ENCODE data around the gene PHF21A. TPM values are rescaled to one million over a fixed set of nuclear protein-coding genes. Genes with fewer than 3 reads are reported as not detected.

The PHF21A gene
- polyA plus RNA-seq, 1 donor (not counting 4 experiments of a cell fraction or from before 2014, with no cell fraction given) = 16.1 TPM

DNA sequence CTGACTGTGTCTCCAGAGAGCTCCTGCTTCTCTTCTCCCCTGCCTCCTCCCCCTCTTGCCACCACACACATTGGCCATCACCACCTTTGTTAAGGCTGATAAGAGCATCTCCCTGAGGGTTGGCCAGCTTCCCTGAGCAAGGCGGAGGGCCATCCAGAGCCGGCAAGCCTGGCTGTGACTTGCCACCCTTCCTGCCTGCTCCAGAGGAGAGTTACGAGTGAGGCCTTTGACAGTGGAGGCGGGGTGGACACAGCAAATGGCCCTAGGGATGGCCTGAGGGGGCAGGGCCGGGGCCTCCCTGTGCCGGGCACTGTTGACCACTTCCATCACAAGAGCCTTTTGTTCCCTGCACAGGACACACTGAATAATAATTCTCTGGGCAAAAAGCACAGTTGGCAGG, 219.6 kb downstream of the PHF21A start:
- dilution Hi-C loops (cut with MboI; ENCODE audit: extremely low pct_ligation_motif_present, low sequenced_read_pairs) = no loop called here
- no peak overlapping the region for H3K27ac ChIP-seq (ENCODE audit: control insufficient read depth, insufficient read depth, low read length)
- no peak for FAIRE-seq
- no peak overlapping the region for H3K4me3 ChIP-seq (ENCODE audit: control insufficient read depth in 2 of 3, extremely low read depth in 1 of 3, insufficient read depth in 2 of 3, low read depth in 1 of 3, low read length in 3 of 3)
- no peak overlapping the region for H2AFZ ChIP-seq (ENCODE audit: control insufficient read depth, low read length)
- H3K4me2 ChIP-seq (ENCODE audit: control insufficient read depth, extremely low read depth, insufficient read depth, low read depth, low read length) = no peak overlapping the region
- H3K36me3 ChIP-seq (ENCODE audit: control insufficient read depth in 2 of 2, extremely low read depth in 1 of 2, insufficient read depth in 2 of 2, low read length in 2 of 2) = no peaks in the 10 kb centered on the region
- peaks cover 28% of the 10 kb centered on the region for H3K27me3 ChIP-seq (ENCODE audit: control insufficient read depth, extremely low read depth, insufficient read depth, low read length)
- H3K4me1 ChIP-seq (ENCODE audit: control insufficient read depth, extremely low read depth, insufficient read depth, low read length) = peaks cover 7% of the 10 kb centered on the region
- H3K9me3 ChIP-seq (ENCODE audit: control insufficient read depth, low read depth, low read length) = no peaks in the 10 kb centered on the region
- no peak overlapping the region for H3K9ac ChIP-seq (ENCODE audit: control insufficient read depth, extremely low read depth, insufficient read depth, low read length)
- H4K20me1 ChIP-seq (ENCODE audit: control insufficient read depth, extremely low read depth, insufficient read depth, low read length) = no peaks in the 10 kb centered on the region
- no peak for TF ChIP-seq EZH2 (IDR thresholded peaks at IDR 0.05; ENCODE audit: low read length)
- TF ChIP-seq, protein P1, sequence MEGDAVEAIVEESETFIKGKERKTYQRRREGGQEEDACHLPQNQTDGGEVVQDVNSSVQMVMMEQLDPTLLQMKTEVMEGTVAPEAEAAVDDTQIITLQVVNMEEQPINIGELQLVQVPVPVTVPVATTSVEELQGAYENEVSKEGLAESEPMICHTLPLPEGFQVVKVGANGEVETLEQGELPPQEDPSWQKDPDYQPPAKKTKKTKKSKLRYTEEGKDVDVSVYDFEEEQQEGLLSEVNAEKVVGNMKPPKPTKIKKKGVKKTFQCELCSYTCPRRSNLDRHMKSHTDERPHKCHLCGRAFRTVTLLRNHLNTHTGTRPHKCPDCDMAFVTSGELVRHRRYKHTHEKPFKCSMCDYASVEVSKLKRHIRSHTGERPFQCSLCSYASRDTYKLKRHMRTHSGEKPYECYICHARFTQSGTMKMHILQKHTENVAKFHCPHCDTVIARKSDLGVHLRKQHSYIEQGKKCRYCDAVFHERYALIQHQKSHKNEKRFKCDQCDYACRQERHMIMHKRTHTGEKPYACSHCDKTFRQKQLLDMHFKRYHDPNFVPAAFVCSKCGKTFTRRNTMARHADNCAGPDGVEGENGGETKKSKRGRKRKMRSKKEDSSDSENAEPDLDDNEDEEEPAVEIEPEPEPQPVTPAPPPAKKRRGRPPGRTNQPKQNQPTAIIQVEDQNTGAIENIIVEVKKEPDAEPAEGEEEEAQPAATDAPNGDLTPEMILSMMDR (optimal IDR thresholded peaks at IDR 0.05 in 1 of 3, IDR thresholded peaks at IDR 0.05 in 1 of 3, conservative IDR thresholded peaks at IDR 0.05 in 1 of 3; ENCODE audit: extremely low read depth in 1 of 3, insufficient read depth in 2 of 3, low read length in 3 of 3) = no peak
- H3K79me2 ChIP-seq (ENCODE audit: control insufficient read depth, insufficient read depth, low read length) = no peaks in the 10 kb centered on the region
- no peaks in the 10 kb centered on the region for H3K9me1 ChIP-seq (ENCODE audit: control insufficient read depth, extremely low read depth, insufficient read depth, low read length)
- DNase-seq (ENCODE audit: low read depth, low spot score) = no peak

DNA sequence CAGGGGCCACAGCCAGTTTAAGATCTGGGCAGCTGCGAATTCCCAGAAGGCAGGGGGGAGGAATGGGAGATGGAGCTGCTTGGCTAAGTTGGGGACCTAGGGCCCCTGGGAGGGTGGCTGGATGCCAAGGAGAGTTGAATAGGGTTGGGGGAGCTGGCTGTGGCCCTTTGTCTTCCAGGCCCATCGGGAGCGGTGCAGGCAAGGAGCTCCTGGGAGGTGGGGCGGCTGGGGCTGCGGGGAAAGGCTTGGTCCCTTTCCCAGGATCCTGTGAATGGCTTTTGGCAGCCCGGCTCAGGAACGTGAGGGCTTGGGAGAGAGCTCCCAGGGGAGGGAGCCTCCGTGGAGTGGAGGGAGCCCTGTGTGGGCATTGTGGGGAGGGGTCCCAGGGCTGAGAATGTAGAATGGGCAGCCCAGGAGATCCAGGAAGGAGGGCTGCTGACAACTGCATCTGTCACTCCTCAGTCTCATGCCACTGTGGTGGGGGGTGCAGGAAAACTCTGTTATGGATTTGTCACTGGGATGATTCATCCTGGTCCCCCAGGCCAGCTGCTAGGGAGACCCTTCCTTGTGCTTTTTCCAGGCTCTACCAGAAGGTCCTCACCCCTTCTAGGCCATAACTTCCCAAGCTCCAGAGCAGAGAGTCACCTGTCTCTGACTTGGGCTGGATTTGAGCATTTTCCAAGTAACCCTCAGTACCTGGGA, 220.2 kb downstream of the PHF21A start:
- no peak overlapping the region for H3K4me2 ChIP-seq (ENCODE audit: control insufficient read depth, extremely low read depth, insufficient read depth, low read depth, low read length)
- H3K79me2 ChIP-seq (ENCODE audit: control insufficient read depth, insufficient read depth, low read length) = no peaks in the 10 kb centered on the region
- dilution Hi-C loops (cut with MboI; ENCODE audit: extremely low pct_ligation_motif_present, low sequenced_read_pairs) = no loop called here
- H3K36me3 ChIP-seq (ENCODE audit: control insufficient read depth in 2 of 2, extremely low read depth in 1 of 2, insufficient read depth in 2 of 2, low read length in 2 of 2) = no peaks in the 10 kb centered on the region
- no peak overlapping the region for H3K9ac ChIP-seq (ENCODE audit: control insufficient read depth, extremely low read depth, insufficient read depth, low read length)
- H4K20me1 ChIP-seq (ENCODE audit: control insufficient read depth, extremely low read depth, insufficient read depth, low read length) = no peaks in the 10 kb centered on the region
- FAIRE-seq (no peak), DNase-seq (ENCODE audit: low read depth, low spot score) (no peak)
- no peak for TF ChIP-seq EZH2 (IDR thresholded peaks at IDR 0.05; ENCODE audit: low read length)
- TF ChIP-seq, protein P1 (optimal IDR thresholded peaks at IDR 0.05 in 1 of 3, IDR thresholded peaks at IDR 0.05 in 1 of 3, conservative IDR thresholded peaks at IDR 0.05 in 1 of 3; ENCODE audit: extremely low read depth in 1 of 3, insufficient read depth in 2 of 3, low read length in 3 of 3) = no peak
- H3K4me1 ChIP-seq (ENCODE audit: control insufficient read depth, extremely low read depth, insufficient read depth, low read length) = peaks cover 7% of the 10 kb centered on the region
- H3K4me3 ChIP-seq (ENCODE audit: control insufficient read depth in 2 of 3, extremely low read depth in 1 of 3, insufficient read depth in 2 of 3, low read depth in 1 of 3, low read length in 3 of 3) = no peak overlapping the region
- H3K9me1 ChIP-seq (ENCODE audit: control insufficient read depth, extremely low read depth, insufficient read depth, low read length) = no peaks in the 10 kb centered on the region
- no peak overlapping the region for H2AFZ ChIP-seq (ENCODE audit: control insufficient read depth, low read length)
- H3K9me3 ChIP-seq (ENCODE audit: control insufficient read depth, low read depth, low read length) = no peaks in the 10 kb centered on the region
- H3K27me3 ChIP-seq (ENCODE audit: control insufficient read depth, extremely low read depth, insufficient read depth, low read length) = peaks cover 32% of the 10 kb centered on the region
- H3K27ac ChIP-seq (ENCODE audit: control insufficient read depth, insufficient read depth, low read length) = no peak overlapping the region

Data from keratinocyte (primary cell).